Activated naive CD8-positive, alpha-beta T cell treated with anti-CD3 and anti-CD28 coated beads, Interleukin-2, amount 50 U/mL, for 24 hours (primary cell): ENCODE data around the gene NKX6-2.
"Not testable (repeated sequence)": the region's sequence is repeated elsewhere in the genome, so short reads cannot be mapped to it uniquely, and the experiment has no call there.

Source experiments
- ATAC-seq: fragments of 150-1000 bp; cut with Tn5 transposase; one replicate; pipeline ENCODE4 v1.10.0; 2021
- DNase-seq: peaks from one replicate; pipeline ENCODE4 v3.0.0; 2021
- H3K27ac Mint-ChIP-seq: one replicate; pipeline ENCODE4 v1.8.0; 2021; ENCODE audit warnings: mild to moderate bottlenecking, mixed read lengths
- H3K27me3 Mint-ChIP-seq: one replicate; pipeline ENCODE4 v1.8.0; 2021; ENCODE audit warnings: mixed read lengths
- H3K36me3 Mint-ChIP-seq: one replicate; pipeline ENCODE4 v1.8.0; 2021; ENCODE audit warnings: low read depth, mixed read lengths
- H3K4me1 Mint-ChIP-seq: one replicate; pipeline ENCODE4 v1.8.0; 2021; ENCODE audit warnings: mixed read lengths
- H3K4me3 Mint-ChIP-seq: one replicate; pipeline ENCODE4 v1.8.0; 2021; ENCODE audit warnings: mild to moderate bottlenecking, moderate library complexity, mixed read lengths
- H3K9me3 Mint-ChIP-seq: one replicate; pipeline ENCODE4 v1.8.0; 2021; ENCODE audit warnings: mixed read lengths

Gene NKX6-2

DNA sequence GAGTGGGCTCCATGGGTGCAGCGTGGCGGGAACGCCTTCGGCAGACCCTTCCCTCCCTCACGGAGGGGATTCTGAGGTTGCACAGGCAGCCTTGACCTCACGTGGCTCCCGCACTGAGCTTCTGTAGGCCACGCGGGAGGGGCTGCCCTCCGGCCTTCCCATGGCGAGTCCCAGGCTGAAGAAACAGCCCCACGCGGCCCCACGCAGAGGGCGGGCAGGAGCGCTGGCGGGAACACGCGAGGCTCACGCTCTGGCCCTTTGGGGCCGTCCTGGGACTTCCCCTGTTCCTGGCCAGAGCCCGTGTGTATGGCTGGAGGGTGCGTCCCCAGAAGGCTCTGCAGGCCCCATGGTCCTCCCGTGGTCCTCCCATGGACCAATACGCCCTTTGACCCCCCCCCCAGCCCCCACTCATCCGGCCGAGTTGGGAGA, 21.7 kb upstream of the NKX6-2 start:
- DNase-seq (no peak), ATAC-seq (no peak)
- Mint-ChIP-seq H3K27ac (no peak overlapping the region), H3K4me1 (no peaks in the 10 kb centered on the region), H3K36me3 (no peaks in the 10 kb centered on the region), H3K27me3 (no peaks in the 10 kb centered on the region), H3K4me3 (no peak overlapping the region), H3K9me3 (no peaks in the 10 kb centered on the region)

DNA sequence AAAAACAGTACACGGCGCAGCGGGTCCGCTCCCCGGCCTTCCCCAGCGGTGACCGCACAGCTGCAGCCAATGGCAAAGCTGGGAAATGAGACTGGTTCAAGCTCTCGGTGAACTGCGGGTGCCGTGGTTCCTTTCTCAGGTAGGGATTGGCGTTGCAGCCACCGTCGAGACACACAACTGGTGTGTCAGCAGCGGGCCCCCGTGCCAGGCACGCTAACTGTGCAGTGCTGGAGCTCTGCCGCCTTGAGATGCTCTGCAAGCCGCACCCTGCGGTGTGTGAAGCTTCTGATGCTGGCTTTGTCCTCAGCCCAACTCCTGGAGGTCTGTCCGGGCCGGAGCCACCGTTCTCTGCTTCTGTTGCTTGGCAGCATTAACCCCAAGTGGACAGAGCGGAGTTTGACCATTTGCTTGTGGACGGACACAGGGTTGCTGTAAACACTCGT, 20.6 kb upstream of the NKX6-2 start:
- H3K27ac Mint-ChIP-seq, result no peak overlapping the region
- no peak for DNase-seq

DNA sequence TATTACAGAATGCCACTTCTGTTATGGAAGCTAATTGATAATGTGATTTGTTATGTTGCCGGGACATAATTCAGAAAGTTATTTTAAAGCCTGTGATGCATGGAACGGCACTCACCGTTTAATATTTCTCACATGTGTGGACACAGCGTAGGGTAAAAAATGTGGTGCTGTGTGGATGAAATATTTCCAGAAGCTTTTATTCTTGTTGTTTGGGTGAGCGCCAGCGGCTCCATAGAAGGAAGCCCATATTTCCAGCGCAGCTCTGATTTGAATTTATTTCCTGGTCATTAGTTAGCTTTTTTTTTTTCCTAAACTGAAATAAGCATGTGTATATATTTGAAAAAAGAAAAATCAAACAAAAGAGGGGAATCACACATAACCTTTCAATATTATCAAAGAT, 20.2 kb upstream of the NKX6-2 start:
- ATAC-seq (no peak), DNase-seq (no peak)
- no peak overlapping the region for H3K27ac Mint-ChIP-seq
- no peaks in the 10 kb centered on the region for H3K4me1 Mint-ChIP-seq
- no peaks in the 10 kb centered on the region for H3K9me3 Mint-ChIP-seq
- no peak overlapping the region for H3K4me3 Mint-ChIP-seq
- H3K27me3 Mint-ChIP-seq, result no peaks in the 10 kb centered on the region
- no peaks in the 10 kb centered on the region for H3K36me3 Mint-ChIP-seq

More for the DNA sequence above, 20.6 kb upstream of the NKX6-2 start:
- no peaks in the 10 kb centered on the region for H3K27me3 Mint-ChIP-seq
- H3K4me3 Mint-ChIP-seq, result no peak overlapping the region
- ATAC-seq, result no peak
- no peaks in the 10 kb centered on the region for H3K36me3 Mint-ChIP-seq
- no peaks in the 10 kb centered on the region for H3K4me1 Mint-ChIP-seq
- no peaks in the 10 kb centered on the region for H3K9me3 Mint-ChIP-seq

DNA sequence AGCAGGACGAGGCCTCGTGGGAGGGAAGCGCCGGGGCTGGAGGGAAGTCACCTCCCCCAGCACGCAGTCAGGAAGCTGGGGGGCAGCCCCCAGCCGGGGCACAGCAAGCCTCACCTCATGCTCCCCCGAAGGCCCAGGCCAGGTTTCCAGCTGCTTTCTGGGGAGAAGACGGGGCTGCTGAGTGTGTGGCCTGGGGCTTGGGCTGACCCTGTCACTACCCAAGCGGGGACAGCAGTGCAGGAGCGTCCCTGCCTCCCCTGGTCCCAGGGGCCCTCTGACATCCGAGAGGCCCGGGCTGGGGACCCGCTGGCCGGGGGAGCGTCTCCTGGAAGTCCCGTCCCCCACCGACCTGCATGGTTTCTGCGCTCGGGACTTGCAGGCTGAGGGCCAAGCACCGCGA, 19.7 kb upstream of the NKX6-2 start:
- no peak for ATAC-seq
- no peaks in the 10 kb centered on the region for H3K9me3 Mint-ChIP-seq
- no peak overlapping the region for H3K27ac Mint-ChIP-seq

DNA sequence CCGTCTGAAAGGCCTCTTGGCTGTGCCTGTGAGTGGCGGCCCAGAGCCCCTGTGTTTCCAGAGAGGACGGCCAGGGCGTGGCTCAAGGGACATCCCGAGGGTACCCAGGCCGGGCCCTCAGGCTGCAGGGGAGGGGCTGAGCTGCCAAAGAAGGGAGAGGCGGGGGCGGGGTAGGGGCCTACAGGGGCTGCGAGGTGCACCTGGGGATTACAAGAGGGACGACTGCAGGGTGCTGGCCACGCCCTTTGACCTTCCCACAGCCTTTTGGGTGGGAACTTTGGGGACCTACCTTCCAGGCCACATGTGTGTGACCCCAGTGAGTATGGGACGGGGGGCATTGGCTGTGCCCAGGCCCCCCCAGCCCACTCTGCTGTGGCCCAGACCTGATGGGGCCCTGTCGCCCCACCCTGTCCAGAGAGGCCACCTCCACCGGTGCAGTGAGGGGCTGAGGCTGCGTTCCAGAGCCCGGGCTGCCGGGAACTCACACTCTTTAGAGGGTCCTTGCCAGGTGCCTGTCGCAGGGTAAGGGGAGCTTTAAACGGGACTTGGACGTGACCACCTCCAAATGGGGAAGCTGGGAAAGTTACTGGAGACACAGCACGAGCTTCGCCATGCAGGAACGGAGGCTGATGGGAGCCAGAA, 19.0 kb upstream of the NKX6-2 start:
- Mint-ChIP-seq H3K4me1 (no peaks in the 10 kb centered on the region), H3K27ac (no peak overlapping the region), H3K4me3 (no peak overlapping the region), H3K9me3 (no peaks in the 10 kb centered on the region), H3K27me3 (no peaks in the 10 kb centered on the region), H3K36me3 (no peaks in the 10 kb centered on the region)
- ATAC-seq, result no peak
- no peak for DNase-seq

More for the DNA sequence above, 19.7 kb upstream of the NKX6-2 start:
- no peaks in the 10 kb centered on the region for H3K27me3 Mint-ChIP-seq
- no peak for DNase-seq
- H3K4me3 Mint-ChIP-seq, result no peak overlapping the region
- H3K36me3 Mint-ChIP-seq, result no peaks in the 10 kb centered on the region
- no peaks in the 10 kb centered on the region for H3K4me1 Mint-ChIP-seq

DNA sequence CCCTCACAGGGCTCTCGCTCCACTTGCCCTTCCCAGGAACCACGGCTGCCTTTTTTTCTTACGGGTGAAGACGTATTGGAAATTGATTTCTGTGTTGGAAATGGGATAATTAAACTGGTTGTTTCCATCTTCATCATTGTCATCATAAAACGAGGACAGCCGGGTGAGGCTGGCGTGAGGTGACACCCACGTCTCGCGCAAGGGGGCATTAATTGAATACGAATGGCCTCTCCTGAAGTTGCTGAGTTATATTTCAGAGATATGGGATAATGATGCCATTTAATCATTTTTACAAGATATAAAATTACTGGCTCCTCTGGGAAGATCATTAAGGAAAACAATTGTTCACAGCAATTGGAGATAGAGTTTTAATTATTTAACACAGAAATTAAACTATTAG, 18.3 kb upstream of the NKX6-2 start:
- H3K27ac Mint-ChIP-seq, result no peak overlapping the region

DNA sequence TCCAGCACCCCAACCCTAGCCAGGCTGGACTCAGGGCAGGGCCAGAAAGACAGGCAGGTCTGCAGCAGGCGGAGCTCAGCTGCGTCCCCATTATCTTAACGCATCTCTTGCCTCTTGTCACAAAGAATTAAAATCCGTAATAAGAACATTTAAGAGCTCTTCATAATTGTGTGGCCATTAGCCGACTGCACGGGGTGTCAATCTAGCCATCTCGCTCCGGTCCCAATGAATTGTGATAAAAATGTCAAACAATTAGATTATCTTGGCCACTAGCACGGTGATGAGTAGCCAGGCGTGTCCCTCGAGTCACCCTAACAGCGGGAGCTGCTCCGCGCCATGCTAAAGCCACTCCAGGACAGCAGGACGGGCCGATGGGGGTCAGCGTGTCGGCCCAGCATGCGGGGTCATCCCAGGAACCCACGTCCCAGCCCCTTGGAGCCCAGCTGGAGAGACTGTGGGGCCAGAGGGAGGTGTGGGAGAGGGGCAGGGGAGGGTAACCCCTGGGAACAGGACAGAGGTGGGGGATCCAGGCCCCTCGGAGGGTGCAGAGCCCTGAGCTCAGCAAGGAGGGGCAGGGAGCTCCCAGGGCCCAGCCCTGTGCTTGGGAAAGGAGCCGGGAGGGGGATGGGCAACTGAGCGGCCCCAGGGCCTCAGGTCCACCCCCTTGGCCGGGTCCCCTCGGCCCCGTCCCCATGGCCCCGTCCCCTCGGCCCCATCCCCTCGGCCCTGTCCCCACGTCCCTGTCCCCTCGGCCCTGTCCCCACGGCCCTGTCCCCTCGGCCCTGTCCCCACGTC, 17.7 kb upstream of the NKX6-2 start:
- ATAC-seq, result no peak
- Mint-ChIP-seq H3K4me1 (no peaks in the 10 kb centered on the region), H3K36me3 (no peaks in the 10 kb centered on the region), H3K9me3 (no peaks in the 10 kb centered on the region), H3K27ac (no peak overlapping the region), H3K4me3 (no peak overlapping the region), H3K27me3 (no peaks in the 10 kb centered on the region)
- no peak for DNase-seq

More for the DNA sequence above, 18.3 kb upstream of the NKX6-2 start:
- no peaks in the 10 kb centered on the region for H3K27me3 Mint-ChIP-seq
- H3K4me3 Mint-ChIP-seq, result no peak overlapping the region
- DNase-seq, result no peak
- no peaks in the 10 kb centered on the region for H3K9me3 Mint-ChIP-seq
- no peaks in the 10 kb centered on the region for H3K4me1 Mint-ChIP-seq
- no peak for ATAC-seq
- no peaks in the 10 kb centered on the region for H3K36me3 Mint-ChIP-seq

DNA sequence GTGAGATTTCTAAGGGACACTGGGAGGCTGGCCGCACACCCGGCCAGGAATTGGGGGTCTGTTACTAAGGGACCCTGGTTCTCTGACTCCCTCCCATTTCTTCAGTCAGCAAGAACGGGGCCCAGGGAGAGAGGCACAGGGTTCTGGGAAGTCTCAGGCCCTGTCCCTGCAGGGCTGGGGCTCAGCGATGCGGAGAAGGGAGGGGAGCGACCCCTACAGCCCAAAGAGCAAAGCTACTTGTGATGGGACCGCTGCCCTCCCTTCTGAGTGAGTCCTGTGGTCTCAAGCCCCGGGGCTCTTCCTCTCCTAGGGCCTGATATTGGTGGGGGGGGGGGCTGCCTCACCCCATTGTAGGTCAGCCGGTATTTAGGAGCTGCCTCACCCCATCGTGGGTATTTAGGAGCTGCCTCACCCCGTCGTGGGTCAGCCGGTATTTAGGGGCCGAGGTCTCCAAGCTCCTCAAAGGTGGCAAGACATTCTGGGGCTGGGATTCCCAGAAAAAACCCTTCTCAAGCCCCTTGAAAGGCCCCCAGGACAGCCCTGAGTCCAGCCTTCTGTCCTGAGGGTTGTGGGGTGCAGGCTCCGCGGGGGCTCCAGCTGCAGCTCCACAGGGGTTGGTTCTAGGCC, 16.9 kb upstream of the NKX6-2 start:
- no peak for ATAC-seq
- H3K4me3 Mint-ChIP-seq, result no peak overlapping the region
- H3K9me3 Mint-ChIP-seq, result no peaks in the 10 kb centered on the region
- no peaks in the 10 kb centered on the region for H3K36me3 Mint-ChIP-seq
- no peaks in the 10 kb centered on the region for H3K4me1 Mint-ChIP-seq
- no peaks in the 10 kb centered on the region for H3K27me3 Mint-ChIP-seq
- DNase-seq, result no peak
- no peak overlapping the region for H3K27ac Mint-ChIP-seq

DNA sequence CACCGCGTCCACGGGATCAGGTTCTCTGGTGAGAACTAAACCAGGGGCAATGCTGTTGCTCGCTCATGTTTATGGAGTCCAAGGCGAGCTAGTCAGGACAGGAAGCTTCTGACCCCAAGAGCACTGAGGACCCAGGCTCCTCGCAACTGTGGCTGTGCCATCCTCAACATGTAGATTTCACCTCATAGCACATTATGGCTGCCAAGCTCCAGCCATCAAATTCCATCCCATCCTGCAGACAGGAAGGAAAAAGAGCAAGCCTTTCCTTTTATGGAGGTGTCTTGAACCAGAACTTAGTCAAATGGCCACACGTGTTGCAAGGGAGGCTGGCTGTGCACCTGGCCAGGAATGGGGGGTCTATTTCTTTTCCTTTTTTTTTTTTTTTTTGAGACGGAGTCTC, 16.1 kb upstream of the NKX6-2 start:
- Mint-ChIP-seq H3K27ac (no peak overlapping the region), H3K36me3 (no peaks in the 10 kb centered on the region), H3K9me3 (no peaks in the 10 kb centered on the region), H3K4me1 (no peaks in the 10 kb centered on the region), H3K4me3 (no peak overlapping the region), H3K27me3 (no peaks in the 10 kb centered on the region)
- DNase-seq, result no peak
- ATAC-seq, result no peak

DNA sequence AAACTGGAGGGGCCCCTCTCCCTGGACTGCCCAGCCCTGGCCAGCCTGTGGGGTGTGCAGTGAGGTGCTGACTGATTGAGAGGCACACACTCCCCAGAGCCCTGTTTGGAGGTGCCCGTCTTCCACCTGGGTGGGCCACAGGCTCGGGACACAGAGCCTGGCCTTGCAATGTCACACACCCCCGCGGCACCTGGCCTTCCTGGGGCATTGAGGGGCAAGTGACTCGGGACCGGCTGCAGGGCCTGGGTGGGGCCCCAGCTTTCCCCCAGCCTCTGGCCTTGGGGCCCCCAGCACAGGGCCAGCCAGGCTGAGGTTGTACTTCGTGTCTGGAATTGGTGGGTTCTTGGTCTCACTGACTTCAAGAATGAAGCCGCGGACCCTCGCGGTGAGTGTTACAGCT, 13.9 kb upstream of the NKX6-2 start:
- Mint-ChIP-seq H3K4me3 (no peak overlapping the region), H3K36me3 (no peaks in the 10 kb centered on the region), H3K27me3 (no peaks in the 10 kb centered on the region), H3K27ac (no peak overlapping the region), H3K9me3 (no peaks in the 10 kb centered on the region), H3K4me1 (no peaks in the 10 kb centered on the region)
- ATAC-seq, result no peak
- DNase-seq, result no peak

DNA sequence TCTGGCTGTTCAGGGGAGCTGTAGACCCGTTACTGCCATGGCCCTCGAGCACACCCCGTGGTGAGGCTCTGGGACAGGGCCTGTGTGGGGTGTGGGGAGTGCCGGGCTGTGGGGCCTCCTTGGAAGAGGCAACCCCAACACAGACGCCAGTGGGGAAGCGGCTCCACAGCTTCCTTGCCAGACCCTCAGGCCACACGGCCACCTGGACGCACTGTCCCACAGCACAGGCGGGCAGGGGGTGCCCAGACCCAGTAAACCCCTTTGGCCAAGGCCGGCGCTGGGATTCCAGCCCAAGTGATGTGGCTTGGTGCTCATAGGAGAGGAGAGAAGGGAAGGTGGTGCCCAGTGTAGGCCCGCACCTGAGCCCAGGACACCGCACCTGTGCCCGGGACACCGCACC, 12.9 kb upstream of the NKX6-2 start:
- Mint-ChIP-seq H3K27ac (no peak overlapping the region), H3K4me1 (no peaks in the 10 kb centered on the region), H3K4me3 (no peak overlapping the region), H3K9me3 (no peaks in the 10 kb centered on the region), H3K36me3 (no peaks in the 10 kb centered on the region), H3K27me3 (no peaks in the 10 kb centered on the region)
- DNase-seq (no peak), ATAC-seq (no peak)

DNA sequence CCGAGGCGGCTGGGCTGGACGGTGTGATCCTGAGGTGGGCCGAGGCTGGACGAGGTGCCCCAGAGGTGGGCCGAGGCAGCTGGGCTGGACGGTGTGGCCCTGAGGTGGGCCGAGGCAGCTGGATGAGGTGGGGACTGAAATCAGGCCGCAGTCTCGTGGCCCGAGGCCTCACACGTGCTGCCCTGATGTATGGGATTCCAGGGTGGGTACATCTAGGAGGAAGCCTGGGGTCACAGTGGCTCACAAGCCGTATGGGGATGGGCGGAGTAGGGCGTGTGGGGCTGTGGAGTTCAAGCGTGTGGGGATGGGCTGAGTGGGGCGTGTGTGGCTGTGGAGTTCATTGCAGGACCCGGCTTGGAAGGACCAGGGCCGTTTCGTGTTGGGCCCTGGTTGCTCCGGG, 12.5 kb upstream of the NKX6-2 start:
- no peaks in the 10 kb centered on the region for H3K36me3 Mint-ChIP-seq

DNA sequence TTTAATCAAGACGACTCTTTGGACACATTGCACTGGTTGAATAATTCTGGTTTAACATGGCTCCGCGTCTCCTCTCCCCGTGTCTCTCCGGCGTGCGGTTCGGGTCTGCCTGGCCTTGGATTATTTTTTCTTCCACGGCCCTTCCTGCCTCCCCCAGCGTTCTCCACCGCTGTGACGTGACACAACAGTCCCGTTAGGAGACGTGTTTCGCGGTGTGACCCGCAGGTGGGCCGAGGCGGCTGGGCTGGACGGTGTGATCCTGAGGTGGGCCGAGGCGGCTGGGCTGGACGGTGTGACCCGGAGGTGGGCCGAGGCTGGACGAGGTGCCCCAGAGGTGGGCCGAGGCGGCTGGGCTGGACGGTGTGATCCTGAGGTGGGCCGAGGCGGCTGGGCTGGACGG, 12.0 kb upstream of the NKX6-2 start:
- H3K4me1 Mint-ChIP-seq, ATAC-seq, H3K36me3 Mint-ChIP-seq, DNase-seq, H3K27ac Mint-ChIP-seq, H3K9me3 Mint-ChIP-seq, H3K27me3 Mint-ChIP-seq, H3K4me3 Mint-ChIP-seq: not testable (repeated sequence)

More for the DNA sequence above, 12.5 kb upstream of the NKX6-2 start:
- no peaks in the 10 kb centered on the region for H3K27me3 Mint-ChIP-seq
- no peaks in the 10 kb centered on the region for H3K4me1 Mint-ChIP-seq
- no peaks in the 10 kb centered on the region for H3K9me3 Mint-ChIP-seq
- no peak overlapping the region for H3K27ac Mint-ChIP-seq
- ATAC-seq, result no peak
- H3K4me3 Mint-ChIP-seq, result no peak overlapping the region
- DNase-seq, result no peak

DNA sequence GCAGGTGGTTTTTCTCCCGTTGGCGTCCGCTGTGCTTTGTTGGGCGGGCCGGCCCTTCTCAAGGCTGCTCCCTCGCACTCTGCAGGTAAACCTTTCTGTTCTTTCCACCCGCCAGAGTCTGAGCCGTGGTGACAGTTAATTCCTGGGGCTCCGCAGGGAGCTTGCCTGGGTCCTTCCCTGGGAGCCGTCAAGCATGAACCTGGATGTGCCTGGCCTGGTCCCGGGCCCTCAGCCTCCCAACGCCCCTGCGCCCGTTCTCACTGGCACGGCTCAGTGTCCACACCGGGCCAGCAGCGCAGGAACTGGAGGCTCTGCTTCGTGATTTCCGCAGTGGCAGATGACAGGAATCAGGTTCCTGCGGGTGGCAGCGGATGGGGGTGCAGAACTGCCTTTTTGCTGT, 10.9 kb upstream of the NKX6-2 start:
- H3K36me3 Mint-ChIP-seq, result no peaks in the 10 kb centered on the region
- H3K27ac Mint-ChIP-seq, result no peak overlapping the region
- H3K4me3 Mint-ChIP-seq, result no peak overlapping the region
- H3K4me1 Mint-ChIP-seq, result no peaks in the 10 kb centered on the region
- ATAC-seq, result no peak
- H3K27me3 Mint-ChIP-seq, result no peaks in the 10 kb centered on the region
- no peaks in the 10 kb centered on the region for H3K9me3 Mint-ChIP-seq
- no peak for DNase-seq
